ENCODE data around the gene ZNF780A.
"Not testable (repeated sequence)": the region's sequence is repeated elsewhere in the genome, so short reads cannot be mapped to it uniquely, and the experiment has no call there.

Gene ZNF780A

DNA sequence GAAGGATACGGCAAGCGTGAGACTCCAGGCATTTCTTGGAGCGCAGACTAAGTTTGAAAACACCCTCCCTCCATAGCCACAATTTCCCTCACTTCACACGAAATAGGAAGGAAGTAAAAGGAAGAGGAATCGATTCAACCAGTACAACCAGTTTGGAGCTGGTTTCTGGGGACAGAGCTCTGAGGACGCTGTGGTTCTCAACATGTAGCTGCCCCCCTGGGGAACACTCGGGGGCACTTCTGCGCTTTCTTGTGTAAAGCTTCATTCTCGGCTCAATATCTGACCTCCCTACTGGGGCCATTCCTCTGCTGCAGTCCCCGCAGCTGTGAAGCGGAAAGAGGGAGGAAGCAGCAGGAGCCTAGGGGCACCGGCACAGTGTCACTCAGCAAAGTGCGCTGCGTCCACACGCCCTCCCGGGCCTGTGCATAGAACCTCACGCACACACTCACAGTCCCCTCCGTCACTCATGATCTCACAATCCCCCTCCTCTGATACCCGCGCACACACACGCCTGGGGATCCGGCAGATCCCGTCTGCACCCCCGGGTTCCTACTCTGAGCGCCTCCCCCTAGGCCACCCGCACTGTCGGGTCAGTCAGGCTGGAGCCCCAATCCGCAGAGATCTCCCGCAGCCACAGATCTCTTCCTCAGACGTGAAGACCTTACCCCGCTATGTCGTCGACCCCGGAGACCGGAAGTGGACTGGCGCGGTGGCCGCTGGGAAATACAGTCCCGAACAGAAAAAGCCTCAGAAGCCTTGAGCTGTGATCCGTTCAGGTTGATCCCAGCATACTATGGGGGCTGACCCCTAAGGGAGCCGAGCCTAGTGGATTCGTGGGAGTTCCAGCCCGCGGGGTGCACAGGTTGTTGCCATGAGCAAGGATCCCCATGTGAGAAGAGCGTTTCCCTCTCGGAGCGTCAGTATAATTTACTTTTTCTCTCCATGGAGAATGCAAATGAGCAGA is at the start of gene ZNF780A:
Gene ZNF780A (minus strand): TSS at position 703 of the 964 bp plus-strand sequence. CDS start 6,190 bp downstream, outside the sequence.
- peak; percentile 83 for DNase-seq

GRCh38 chr19:40139533-40140287 is 49.0 kb upstream of the ZNF780A start:
- DNase-seq, result peak; percentile 35

- no peak for DNase-seq
These were observed 46.1 kb upstream of the ZNF780A start for GRCh38 chr19:40136818-40137217.

DNA sequence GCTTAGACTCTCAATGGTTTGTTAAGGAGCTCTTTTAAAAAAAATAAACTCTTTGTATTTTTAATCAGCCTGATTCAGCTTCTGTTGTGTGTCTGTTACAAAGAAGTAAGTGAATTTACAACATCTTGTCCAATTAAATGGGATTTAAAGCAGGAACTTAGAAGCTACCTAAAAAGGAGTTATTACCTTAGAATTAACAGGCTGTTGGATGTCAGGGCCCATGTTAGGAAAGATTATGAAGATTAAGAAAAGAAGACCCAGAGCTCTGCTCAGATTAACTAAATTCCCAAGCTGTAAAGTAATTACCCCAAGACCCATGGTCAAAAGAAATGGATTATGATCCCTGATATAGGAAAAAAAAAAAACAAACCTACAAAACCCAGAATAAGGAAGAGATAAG is 44.1 kb upstream of the ZNF780A start:
- DNase-seq, result no peak

GRCh38 chr19:40133491-40133890 is 42.7 kb upstream of the ZNF780A start:
- DNase-seq, result no peak

- no peak for DNase-seq
These were observed 39.3 kb upstream of the ZNF780A start for GRCh38 chr19:40130013-40130412.

GRCh38 chr19:40129425-40129824 is 38.7 kb upstream of the ZNF780A start:
- DNase-seq, result no peak

GRCh38 chr19:40128991-40129390 is 38.2 kb upstream of the ZNF780A start:
- no peak for DNase-seq

DNA sequence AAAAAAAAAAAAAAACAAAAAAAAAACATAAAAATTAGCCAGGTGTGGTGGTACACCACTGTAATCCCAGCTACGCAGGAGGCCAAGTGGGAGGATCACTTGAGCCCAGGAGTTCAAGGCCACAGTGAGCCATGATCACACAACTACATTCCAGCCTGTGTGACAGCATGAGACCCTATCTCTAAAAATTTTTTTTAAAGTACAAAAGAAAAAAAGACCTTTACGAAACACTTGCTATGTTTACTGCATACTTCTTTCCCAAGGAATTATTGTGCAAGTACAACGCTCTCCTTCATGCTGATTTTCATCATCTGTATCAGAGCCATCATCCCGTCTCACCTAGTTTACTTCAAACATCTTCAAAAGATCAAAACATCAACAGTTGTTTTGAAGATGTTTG is 28.6 kb upstream of the ZNF780A start:
- DNase-seq, result no peak

- DNase-seq, result not testable (repeated sequence)
These were observed 27.9 kb upstream of the ZNF780A start for GRCh38 chr19:40118638-40119037.

DNA sequence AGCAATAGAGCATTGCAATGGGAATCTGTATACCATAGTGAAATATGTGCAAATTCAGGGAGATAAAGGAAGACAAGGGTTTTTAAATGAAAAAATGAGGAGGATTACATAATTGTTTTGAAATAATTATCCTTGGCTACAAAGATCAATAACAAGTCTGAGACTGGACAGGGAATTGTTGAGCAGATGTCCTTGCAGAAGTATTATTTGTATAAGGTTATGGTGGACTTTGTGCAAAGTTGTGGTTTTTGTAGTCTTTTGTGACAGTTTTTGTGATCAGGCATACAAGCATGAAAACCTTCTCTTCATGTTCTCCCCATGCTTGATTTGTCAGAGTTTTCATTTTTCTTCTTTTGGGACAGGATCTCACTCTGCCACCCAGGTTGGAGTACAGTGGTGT is 25.3 kb upstream of the ZNF780A start:
- no peak for DNase-seq

GRCh38 chr19:40114119-40114518 is 23.4 kb upstream of the ZNF780A start:
- DNase-seq, result not testable (repeated sequence)

DNA sequence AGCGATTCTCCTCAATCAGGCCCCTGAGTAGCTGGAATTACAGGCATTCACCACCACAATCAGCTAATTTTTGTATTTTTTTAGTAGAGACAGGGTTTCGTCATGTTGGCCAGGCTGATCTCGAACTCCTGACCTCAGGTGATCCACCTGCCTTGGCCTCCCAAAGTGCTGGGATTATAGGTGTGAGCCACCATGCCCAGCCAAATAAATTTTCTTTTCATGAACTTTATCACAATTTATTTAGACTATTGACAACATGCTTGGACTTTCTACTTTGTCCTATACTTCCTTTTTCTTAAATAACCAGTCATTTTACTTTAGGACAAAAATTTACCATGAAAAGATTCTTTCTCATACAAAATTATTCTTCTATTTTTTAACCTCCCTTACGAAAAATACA is 21.5 kb upstream of the ZNF780A start:
- DNase-seq, result not testable (repeated sequence)

DNA sequence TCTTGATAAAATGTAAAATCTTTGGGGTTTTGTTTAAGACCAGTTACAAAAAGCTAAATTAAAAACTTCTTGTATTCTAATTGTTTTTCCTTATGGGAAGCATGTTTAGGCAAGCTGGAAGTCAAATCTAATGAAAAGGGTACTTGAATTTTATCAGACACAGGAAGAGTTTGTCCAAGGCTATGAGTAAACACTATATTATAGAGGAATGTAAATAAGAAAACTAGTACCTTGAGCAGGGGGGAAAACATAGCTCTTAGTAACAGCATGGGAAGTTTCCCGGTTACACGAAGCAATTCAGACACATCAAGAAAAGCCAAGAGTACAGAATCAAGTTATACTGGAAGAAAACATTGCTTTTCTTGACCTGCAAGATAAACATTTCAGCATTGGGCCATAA is 19.8 kb upstream of the ZNF780A start:
- no peak for DNase-seq

DNA sequence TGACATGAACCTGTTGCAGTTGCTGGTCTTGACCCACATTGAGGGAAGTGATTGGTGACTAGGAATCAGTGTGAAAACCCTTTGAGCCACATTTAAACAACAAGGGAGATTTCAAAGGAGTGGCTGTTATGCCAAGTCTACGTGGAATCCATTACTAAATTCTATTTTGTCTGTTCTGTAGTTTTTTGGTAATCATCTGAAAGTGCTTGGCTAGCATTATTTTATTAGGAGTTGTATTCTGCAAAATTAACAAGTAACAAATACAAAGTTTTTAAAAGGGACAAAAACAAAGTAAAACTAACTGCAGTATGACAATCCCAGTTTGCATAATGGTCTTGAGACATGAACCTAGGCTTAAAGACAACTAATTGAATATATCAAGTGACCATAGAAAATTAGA is 14.0 kb upstream of the ZNF780A start:
- DNase-seq, result no peak

- no peak for DNase-seq
These were observed 12.9 kb upstream of the ZNF780A start for GRCh38 chr19:40103600-40103999.

DNA sequence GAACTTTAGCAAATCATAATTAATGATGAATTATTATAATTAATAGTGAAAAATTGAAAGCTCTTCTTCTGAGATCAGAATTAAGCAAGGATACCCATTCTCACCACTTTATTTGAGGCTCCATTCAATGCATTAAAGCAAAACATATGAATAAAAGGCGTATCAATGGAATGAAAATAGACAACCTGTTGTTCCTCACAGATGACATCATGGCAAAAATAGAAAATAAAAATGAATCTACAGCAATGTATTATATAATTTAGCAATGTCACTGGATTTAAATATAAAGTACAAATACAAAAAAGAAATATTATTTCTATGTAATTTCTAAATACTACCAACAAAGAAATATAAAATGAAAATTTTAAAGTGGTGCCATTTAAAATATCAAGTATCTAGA is 11.1 kb upstream of the ZNF780A start:
- no peak for DNase-seq

- no peak for DNase-seq
These were observed 2.7 kb upstream of the ZNF780A start for GRCh38 chr19:40093416-40093815.

DNA sequence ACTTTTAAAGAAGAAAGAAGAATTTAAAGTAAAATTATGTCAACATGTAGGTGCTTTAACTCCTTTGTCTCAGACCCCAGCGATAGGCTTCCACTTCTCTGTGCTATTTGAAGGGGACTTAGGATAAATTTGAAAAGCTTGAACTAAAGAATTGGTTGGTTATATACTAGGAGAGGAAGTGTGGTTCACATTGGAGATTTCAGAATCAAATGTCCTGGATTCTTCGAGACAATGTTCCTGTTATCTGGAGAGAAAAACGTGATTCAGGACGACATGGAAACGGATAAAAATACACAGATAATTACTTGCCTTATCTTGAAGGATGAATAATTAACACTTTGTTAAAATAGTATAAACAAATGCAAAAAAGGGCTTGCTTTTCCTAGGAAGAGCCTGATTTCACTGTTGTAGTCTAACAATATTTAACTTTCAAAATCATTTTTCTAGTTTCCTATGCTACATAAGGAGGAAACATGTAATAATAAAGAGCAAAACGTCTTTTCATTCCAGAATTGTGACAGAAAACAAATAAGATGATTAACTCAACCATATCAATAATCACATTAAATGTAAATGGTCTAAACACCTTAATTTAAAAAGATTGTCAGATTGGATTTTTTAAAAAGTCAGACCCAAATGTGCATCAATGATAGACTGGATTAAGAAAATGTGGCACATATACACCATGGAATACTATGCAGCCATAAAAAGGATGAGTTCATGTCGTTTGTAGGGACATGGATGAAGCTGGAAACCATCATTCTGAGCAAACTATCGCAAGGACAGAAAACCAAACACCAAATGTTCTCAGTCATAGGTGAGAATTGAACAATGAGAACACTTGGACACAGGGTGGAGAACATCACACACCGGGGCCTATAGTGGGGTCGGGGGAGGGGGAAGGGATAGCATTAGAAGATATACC is 724 bp upstream of the ZNF780A start:
- no peak for DNase-seq

- no peak for DNase-seq
These were observed 1.3 kb downstream of the ZNF780A start for GRCh38 chr19:40089462-40089861.

GRCh38 chr19:40088299-40089047 is 2.3 kb downstream of the ZNF780A start:
- no peak for DNase-seq

- no peak for DNase-seq
These were observed 5.8 kb downstream of the ZNF780A start for GRCh38 chr19:40084948-40085347.

All from CD4-positive, alpha-beta T cell treated with Interleukin-17A for 4 hours (primary cell).